HG03521 (cell line): ENCODE data around the gene ELOA.
"Not testable (repeated sequence)": the region's sequence is repeated elsewhere in the genome, so short reads cannot be mapped to it uniquely, and the experiment has no call there.

ENCODE experiments used
- ATAC-seq: cut with Tn5 transposase; IDR thresholded peaks from one replicate; pipeline ENCODE4 v1.9.1; 2021; ENCODE audit warnings: mild to moderate bottlenecking, moderate library complexity; ENCODE audit not compliant: unreplicated experiment

The ELOA gene

DNA sequence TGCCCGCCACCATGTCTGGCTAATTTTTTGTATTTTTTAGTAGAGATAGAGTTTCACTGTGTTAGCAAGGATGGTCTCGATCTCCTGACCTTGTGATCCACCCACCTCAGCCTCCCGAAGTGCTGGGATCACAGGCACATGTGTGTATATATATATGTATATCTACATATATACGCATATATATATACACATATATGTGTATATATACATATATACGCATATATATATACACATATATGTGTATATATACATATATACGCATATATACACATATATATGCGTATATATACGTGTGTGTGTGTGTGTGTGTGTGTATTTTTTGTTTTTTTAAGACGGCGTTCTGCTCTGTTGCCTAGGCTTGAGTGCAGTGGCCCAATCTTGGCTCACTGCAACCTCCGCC, 39.9 kb downstream of the ELOA start:
- not testable (repeated sequence) for ATAC-seq

DNA sequence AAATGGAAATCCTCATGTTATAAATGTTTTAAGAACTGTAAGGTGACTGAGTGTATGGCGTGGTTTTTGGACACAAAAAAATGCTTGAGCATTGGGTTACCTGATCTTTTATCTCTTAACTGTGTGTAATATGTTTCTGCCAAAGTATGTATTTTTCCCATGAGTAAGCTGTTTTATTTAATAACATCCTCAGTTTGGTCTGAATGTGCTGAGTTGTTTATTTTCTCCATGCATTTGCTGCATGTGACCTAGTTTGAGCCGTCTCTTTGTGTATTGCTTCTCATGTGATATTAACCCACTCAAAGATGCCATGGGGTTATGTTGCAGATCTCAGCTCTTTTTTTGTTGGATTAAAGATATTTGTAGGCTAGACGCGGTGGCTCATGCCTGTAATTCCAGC, 41.6 kb downstream of the ELOA start:
- no peak for ATAC-seq

DNA sequence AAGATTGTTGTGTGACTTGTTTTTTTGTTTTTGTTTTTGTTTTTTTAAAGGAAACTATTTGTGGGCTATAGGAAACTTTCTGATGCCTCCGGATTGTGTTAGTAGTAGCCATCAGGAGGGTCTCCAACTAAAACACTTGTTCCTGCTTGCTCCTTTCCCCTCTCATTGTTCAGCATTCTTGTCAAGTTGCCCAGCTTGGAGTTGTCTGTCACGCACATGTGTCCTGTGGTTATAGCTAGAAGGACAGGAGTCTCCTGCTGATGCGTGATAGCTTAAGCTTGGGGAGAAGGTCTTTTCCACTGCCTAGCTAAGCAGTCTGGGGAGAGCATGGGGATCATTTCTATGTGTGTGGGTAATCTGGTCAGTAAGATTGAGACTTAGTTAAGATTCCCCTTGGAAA, 44.4 kb downstream of the ELOA start:
- no peak for ATAC-seq

- ATAC-seq = no peak
Observed at GRCh38 chr1:23788695-23789094, 45.4 kb downstream of the ELOA start.

GRCh38 chr1:23790696-23791515, 47.6 kb downstream of the ELOA start, which contains the start of gene LYPLA2:
LYPLA2 (plus strand) TSS chr1:23791145; CDS start chr1:23792683, 1,538 bp downstream.
- ATAC-seq = peak; percentile 79

GRCh38 chr1:23791516-23792047, 48.3 kb downstream of the ELOA start:
- no peak for ATAC-seq

- no peak for ATAC-seq
Observed at GRCh38 chr1:23792151-23792945, 49.1 kb downstream of the ELOA start.

DNA sequence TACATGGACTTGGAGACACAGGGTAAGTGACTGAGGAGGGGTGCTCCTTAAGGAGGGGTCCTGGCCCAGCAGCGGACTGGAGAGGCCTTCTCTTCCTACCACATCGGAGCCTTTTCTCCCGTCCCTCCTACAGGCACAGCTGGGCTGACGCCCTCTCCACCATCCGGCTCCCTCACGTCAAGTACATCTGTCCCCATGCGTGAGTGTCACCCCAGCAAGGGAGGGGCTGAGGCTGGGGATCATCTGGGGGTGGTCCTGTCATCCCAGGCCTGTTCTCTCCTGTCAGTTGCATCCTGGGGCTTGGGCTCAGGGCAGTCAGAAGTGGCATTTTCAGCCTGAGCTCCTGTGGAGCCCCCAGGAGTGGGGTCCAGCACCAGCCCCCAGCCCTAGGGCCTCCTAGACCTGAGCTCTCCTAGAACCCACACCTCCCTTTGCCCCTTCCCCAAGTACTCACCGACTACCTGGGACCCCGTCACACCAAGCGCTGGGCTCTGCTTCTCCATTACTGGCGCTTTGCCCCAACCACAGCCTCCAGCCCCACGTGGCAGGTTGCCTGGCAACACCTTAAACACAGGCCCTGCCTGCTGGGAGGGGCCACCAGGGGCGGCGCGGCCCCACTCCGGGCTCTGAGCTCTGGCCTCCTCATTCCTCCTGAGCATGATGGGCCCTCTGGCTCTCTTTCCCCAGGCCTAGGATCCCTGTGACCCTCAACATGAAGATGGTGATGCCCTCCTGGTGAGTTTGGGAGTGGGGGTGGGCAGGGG, 49.9 kb downstream of the ELOA start:
- ATAC-seq = no peak

- no peak for ATAC-seq
Observed at GRCh38 chr1:23793861-23794731, 50.8 kb downstream of the ELOA start.

DNA sequence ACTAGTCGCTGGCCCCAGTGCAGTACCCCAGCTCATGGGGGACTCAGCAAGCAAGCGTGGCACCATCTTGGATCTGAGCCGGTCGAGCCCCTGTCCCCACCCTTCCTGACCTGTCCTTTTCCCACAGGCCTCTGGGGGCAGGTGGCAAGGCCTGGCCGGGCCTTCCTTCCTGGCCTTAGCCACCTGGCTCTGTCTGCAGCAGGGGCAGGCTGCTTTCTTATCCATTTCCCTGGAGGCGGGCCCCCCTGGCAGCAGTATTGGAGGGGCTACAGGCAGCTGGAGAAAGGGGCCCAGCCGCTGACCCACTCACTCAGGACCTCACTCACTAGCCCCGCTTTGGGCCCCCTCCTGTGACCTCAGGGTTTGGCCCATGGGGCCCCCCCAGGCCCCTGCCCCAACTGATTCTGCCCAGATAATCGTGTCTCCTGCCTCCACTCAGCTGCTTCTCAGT, 51.5 kb downstream of the ELOA start:
- not testable (repeated sequence) for ATAC-seq

- no peak for ATAC-seq
Observed at GRCh38 chr1:23795676-23796465, 52.6 kb downstream of the ELOA start.

GRCh38 chr1:23796466-23797271, 53.4 kb downstream of the ELOA start:
- no peak for ATAC-seq

DNA sequence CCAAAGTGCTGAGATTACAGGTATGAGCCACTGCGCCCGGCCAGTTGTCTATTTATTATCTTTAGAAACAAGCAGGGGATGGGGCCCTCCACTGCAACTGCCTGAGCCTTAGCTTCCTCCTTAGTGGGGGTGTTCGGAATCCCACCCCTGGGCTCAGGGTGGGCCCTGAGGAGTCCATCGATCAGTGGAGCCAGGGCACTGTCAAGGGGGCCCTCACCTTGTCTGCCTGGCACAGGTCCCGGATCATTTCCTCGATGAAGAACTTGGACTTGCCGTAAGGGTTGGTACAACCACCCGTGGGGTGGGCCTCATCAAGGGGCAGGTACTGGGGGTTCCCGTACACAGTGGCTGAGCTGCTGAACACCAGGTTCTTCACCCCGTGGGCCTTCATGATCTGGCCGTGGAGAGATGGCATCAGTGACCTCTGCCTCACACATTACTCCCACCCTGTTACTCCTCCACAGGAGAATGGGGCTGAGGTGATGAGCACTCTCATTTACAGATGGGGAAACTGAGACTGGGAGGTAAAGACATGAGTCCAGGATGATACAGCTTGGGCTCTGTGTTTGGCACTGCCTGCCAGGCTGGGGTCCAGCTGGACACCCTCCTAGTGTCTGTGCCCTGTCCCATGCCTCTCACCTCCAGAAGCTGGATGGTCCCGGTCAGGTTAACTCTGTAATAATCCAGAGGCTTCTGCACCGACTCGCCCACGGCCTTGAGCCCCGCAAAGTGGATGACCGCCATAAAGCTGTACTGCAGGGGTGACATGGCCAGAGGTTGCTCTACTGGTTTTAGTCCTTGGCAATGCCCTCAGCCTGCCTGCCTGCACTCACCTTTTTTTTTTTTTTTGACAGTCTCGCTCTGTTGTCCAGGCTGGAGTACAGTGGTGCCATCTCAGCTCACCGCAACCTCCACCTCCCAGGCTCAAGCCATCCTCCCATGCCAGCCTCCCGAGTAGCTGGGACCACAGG, 54.5 kb downstream of the ELOA start:
- no peak for ATAC-seq

DNA sequence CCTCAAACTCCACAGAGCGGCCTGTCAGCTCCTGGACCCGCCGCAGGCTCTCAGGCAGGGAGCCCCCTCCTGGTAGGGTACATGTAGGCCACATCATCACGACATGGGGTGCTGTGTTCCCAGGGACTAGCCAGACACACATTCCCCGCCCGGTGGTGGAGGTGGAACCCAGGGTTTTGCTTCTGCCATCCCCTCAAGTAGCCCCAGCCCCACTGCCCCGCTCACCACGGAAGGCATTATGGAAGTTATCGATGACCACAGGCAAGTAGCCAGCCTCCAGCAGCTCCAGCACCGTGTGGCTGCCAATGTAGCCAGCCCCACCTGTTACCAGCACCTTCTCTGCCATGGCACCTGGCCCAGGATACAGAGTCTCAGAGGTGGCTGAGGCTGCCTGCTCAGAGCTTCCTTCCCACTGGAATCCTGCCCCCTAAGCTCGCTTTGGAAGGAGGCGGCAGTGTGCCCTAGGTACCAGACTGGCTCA, 55.4 kb downstream of the ELOA start:
- ATAC-seq = no peak

- no peak for ATAC-seq
Observed at GRCh38 chr1:23799255-23799569, 55.9 kb downstream of the ELOA start.

- no peak for ATAC-seq
Observed at GRCh38 chr1:23799570-23800399, 56.5 kb downstream of the ELOA start.
